Upper lobe of left lung (tissue), 6 donors: ENCODE results near the gene VAPB. TPM values are rescaled to one million over a fixed set of nuclear protein-coding genes. Genes with fewer than 3 reads are reported as not detected.

Experiments
- ATAC-seq, 2 donors: fragments of 200-7000 bp; cut with Tn5 transposase; one replicate each; pipeline ENCODE4 v1.9.1; 2022; ENCODE audit warnings: mild to moderate bottlenecking in 2 of 2, moderate library complexity in 2 of 2; ENCODE audit not compliant: low FRiP score in 2 of 2
- DNase-seq, 2 donors: peaks; one replicate each; pipeline ENCODE4 v3.0.0-alpha.2; 2019 to 2020
- H3K27ac ChIP-seq, 4 donors: fragments of 200-600 bp; sonication (generic); one replicate each; pipeline ENCODE4 v1.5.1; 2016 to 2019
- H3K27me3 ChIP-seq, 4 donors: fragments of 200-600 bp; sonication (generic); one replicate each; pipeline ENCODE4 v1.5.1; 2017 to 2019
- H3K36me3 ChIP-seq, 4 donors: fragments of 200-600 bp; sonication (generic); one replicate each; pipeline ENCODE4 v1.5.1; 2016 to 2019
- H3K4me1 ChIP-seq, 4 donors: fragments of 200-600 bp; sonication (generic); one replicate each; pipeline ENCODE4 v1.5.1; 2018 to 2019
- H3K4me3 ChIP-seq, 4 donors: fragments of 200-600 bp; sonication (generic); one replicate each; pipeline ENCODE4 v1.5.1; 2017 to 2019; ENCODE audit warnings: mild to moderate bottlenecking in 2 of 4, moderate library complexity in 1 of 4
- H3K9me3 ChIP-seq, 4 donors: fragments of 200-600 bp; sonication (generic); one replicate each; pipeline ENCODE4 v1.5.1; 2018 to 2019
- EP300 ChIP-seq, 4 donors: sonication (generic); formaldehyde crosslinking; IDR thresholded peaks; one replicate each; pipeline ENCODE4 v1.5.1; 2017; ENCODE audit warnings: antibody characterized with exemption in 4 of 4, control low read depth in 2 of 4
- POLR2A ChIP-seq, 4 donors: fragments of 450-650 bp; IDR thresholded peaks; one replicate each; pipeline ENCODE4 v1.5.1; 2016 to 2017; ENCODE audit warnings: antibody characterized with exemption in 4 of 4, mild to moderate bottlenecking in 2 of 4
- POLR2AphosphoS5 ChIP-seq, 2 donors: sonication (generic); formaldehyde crosslinking; IDR thresholded peaks; one replicate each; pipeline ENCODE4 v1.5.1; 2017; ENCODE audit warnings: antibody characterized with exemption in 2 of 2
- WGBS, 2 donors: methylation state at CpG; one replicate each; pipeline ENCODE4 v1.1.5; 2017 to 2018; 5-methylcytosine and 5-hydroxymethylcytosine counted together
- total RNA-seq, 6 donors: library from RNA; depleted of rRNA in 4 of 6; stranded (reverse); fragments of >200 nt in 4 of 6; gene quantifications; one replicate each; pipeline versions ENCODE4 v1.1.0 to v1.2.1, GENCODE V29; 2016 to 2021
- TF ChIP-seq, protein P1 (sequence below), 6 experiments: fragments of 450-650 bp in 4 of 6; fragments of 200-600 bp in 2 of 6; sonication (generic) in 2 of 6; IDR thresholded peaks; one replicate each; pipeline ENCODE4 v1.5.1; 2016 to 2019; ENCODE audit warnings: antibody characterized with exemption in 6 of 6
- donor health status: DM: no; HTN: no; CAD: no; lungs with moderate emphysema.
- donor health status: DM: no; HTN: yes; CAD: no; lungs with severe emphysema.

The VAPB gene
- total RNA-seq, 6 donors from 2014 or later: 13.8 to 48.2 (median 33.7) TPM

DNA sequence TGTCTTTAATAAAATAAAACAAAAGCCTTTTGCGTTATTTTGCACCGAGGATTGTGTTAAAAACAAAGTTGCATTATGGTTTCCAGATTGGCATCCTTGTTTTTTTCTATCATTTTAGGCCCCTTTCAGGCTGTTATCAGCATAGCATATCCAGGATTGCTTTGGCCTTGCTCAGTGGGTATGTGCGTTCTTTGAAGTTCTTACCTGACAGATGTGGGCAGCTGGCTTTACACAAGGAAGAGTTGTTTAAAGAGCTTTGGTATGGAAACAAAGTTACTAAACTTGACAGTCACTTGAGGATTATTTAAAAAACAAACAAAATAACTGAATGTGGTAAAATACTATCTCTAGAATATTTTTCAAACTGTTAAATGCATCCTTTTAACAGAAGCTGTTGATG, 6.6 kb downstream of the VAPB start:
- no peak overlapping the region for H3K4me3 ChIP-seq
- peaks cover 26 to 64% (median 46%) of the 10 kb centered on the region in 4 donors for H3K4me1 ChIP-seq
- ATAC-seq (no peak), DNase-seq (no peak)
- H3K27me3 ChIP-seq: no peaks in the 10 kb centered on the region
- H3K9me3 ChIP-seq: no peaks in the 10 kb centered on the region
- H3K36me3 ChIP-seq: peaks cover 0 to 5% (median 0%) of the 10 kb centered on the region in 4 donors
- H3K27ac ChIP-seq: no peak overlapping the region
- TF ChIP-seq, protein P1, sequence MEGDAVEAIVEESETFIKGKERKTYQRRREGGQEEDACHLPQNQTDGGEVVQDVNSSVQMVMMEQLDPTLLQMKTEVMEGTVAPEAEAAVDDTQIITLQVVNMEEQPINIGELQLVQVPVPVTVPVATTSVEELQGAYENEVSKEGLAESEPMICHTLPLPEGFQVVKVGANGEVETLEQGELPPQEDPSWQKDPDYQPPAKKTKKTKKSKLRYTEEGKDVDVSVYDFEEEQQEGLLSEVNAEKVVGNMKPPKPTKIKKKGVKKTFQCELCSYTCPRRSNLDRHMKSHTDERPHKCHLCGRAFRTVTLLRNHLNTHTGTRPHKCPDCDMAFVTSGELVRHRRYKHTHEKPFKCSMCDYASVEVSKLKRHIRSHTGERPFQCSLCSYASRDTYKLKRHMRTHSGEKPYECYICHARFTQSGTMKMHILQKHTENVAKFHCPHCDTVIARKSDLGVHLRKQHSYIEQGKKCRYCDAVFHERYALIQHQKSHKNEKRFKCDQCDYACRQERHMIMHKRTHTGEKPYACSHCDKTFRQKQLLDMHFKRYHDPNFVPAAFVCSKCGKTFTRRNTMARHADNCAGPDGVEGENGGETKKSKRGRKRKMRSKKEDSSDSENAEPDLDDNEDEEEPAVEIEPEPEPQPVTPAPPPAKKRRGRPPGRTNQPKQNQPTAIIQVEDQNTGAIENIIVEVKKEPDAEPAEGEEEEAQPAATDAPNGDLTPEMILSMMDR (IDR thresholded peaks at IDR 0.05): no peak
- TF ChIP-seq EP300 (IDR thresholded peaks at IDR 0.05) (no peak), POLR2A (IDR thresholded peaks at IDR 0.05) (no peak), POLR2AphosphoS5 (IDR thresholded peaks at IDR 0.05) (no peak)
- WGBS, 2 donors: 95% methylated on average over 3 of the region's 3 CpGs

DNA sequence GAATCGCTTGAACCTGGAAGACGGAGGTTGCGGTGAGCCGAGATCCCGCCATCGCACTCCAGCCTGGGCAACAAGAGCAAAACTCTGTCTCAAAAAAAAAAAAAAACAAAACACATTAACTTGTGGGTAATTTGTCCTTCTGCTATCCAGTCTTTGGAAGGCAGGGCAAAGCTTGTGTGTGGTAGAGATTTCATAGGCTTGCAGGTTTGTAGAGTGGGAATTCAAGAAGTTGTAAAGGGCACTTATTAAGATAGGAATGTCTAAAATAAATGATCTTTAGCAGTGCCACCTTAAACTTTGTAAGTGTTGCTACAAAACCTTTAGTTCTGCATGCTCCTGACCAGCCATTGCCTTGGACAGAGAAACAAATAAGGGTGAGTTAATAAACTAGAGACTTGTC, 8.4 kb downstream of the VAPB start:
- whole genome bisulfite sequencing, 2 donors: 66 to 84% methylated on average over 6 of the region's 6 CpGs
- Histone ChIP-seq H3K36me3 (no peaks in the 10 kb centered on the region), H3K4me1 (peaks cover 14 to 60% (median 36%) of the 10 kb centered on the region in 4 donors), H3K9me3 (no peaks in the 10 kb centered on the region), H3K27ac (no peak overlapping the region), H3K4me3 (no peak overlapping the region), H3K27me3 (no peaks in the 10 kb centered on the region)
- TF ChIP-seq EP300 (IDR thresholded peaks at IDR 0.05) (no peak), POLR2A (IDR thresholded peaks at IDR 0.05) (no peak), POLR2AphosphoS5 (IDR thresholded peaks at IDR 0.05) (no peak)
- TF ChIP-seq, protein P1 (IDR thresholded peaks at IDR 0.05): no peak
- no peak for DNase-seq
- ATAC-seq: no peak

DNA sequence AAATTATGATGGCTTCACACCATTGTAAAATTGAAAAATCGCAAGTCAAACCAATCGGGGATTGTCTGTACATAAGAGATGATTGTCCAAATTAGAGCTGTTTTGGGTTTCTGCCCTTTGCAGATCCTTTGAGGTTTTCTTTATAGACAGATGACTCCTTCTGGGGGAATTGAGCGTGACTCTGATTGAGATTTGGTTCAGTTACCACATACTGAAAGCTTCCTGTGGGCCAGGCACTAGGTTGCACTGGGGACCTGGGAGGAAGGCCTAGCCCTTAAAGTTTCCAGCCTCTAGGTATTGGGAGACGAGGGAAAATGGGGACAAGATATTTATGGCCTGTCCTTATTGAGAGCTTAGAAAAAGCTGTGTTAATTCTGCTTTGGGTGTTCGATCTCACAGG, 9.2 kb downstream of the VAPB start:
- no peak overlapping the region for H3K27ac ChIP-seq
- H3K27me3 ChIP-seq: no peaks in the 10 kb centered on the region
- ATAC-seq (no peak), DNase-seq (no peak)
- H3K9me3 ChIP-seq: no peaks in the 10 kb centered on the region
- 84 to 88% methylated on average over 5 of the region's 5 CpGs for WGBS, 2 donors
- peaks cover 14 to 52% (median 33%) of the 10 kb centered on the region in 4 donors for H3K4me1 ChIP-seq
- H3K36me3 ChIP-seq: no peaks in the 10 kb centered on the region
- TF ChIP-seq POLR2AphosphoS5 (IDR thresholded peaks at IDR 0.05) (no peak), POLR2A (IDR thresholded peaks at IDR 0.05) (no peak), EP300 (IDR thresholded peaks at IDR 0.05) (no peak)
- TF ChIP-seq, protein P1 (IDR thresholded peaks at IDR 0.05): no peak
- no peak overlapping the region for H3K4me3 ChIP-seq

DNA sequence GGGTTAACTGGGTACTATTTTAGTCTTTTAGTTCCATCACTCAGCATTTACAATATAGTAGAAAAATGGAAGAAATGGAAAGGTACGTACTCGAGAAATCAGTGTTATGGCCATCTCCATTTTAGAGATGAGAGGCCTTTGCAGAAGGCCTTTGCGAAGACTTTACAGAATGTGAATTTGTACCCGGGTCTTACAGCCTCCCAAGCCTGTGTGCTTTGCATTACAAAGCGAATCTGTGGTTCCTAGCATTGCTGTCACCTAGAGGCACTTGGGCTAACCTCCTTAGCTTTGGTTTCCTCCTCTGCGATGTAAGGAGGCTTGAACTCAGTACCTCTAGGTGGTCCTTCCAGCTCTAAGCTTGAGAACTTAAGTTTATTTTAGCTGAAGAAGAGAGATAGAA, 10.9 kb downstream of the VAPB start:
- DNase-seq: no peak
- Histone ChIP-seq H3K4me3 (no peak overlapping the region), H3K36me3 (no peaks in the 10 kb centered on the region), H3K9me3 (no peaks in the 10 kb centered on the region), H3K27ac (no peak overlapping the region), H3K27me3 (no peaks in the 10 kb centered on the region), H3K4me1 (peaks cover 14 to 55% (median 30%) of the 10 kb centered on the region in 4 donors)
- WGBS, 2 donors: 92 to 95% methylated on average over 6 of the region's 6 CpGs
- no peak for ATAC-seq
- TF ChIP-seq POLR2A (IDR thresholded peaks at IDR 0.05) (no peak), POLR2AphosphoS5 (IDR thresholded peaks at IDR 0.05) (no peak), EP300 (IDR thresholded peaks at IDR 0.05) (no peak)
- TF ChIP-seq, protein P1 (IDR thresholded peaks at IDR 0.05): no peak

DNA sequence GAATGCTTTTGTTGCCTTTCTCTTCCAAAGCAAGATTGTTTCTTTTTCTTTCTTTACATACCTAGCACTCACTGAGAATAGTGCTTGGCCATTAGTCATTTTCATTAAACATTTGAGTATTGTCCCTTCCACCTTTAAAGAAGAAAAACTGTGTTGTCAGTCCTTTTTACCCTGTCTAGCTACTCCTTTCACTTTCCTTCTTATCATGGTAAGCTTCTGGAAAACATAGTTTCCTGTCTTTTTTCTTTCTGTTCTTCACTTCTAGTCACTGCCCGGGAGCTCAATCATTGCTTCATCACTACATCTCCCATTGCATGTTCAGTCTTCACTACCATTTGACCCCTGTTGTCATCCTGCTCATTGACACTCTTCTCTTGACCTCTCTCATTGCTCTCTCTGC, 12.1 kb downstream of the VAPB start:
- Histone ChIP-seq H3K4me3 (no peak overlapping the region), H3K4me1 (peaks cover 17 to 53% (median 29%) of the 10 kb centered on the region in 4 donors), H3K36me3 (no peaks in the 10 kb centered on the region), H3K9me3 (no peaks in the 10 kb centered on the region), H3K27me3 (no peaks in the 10 kb centered on the region), H3K27ac (no peak overlapping the region)
- TF ChIP-seq, protein P1 (IDR thresholded peaks at IDR 0.05): no peak
- TF ChIP-seq EP300 (IDR thresholded peaks at IDR 0.05) (no peak), POLR2A (IDR thresholded peaks at IDR 0.05) (no peak), POLR2AphosphoS5 (IDR thresholded peaks at IDR 0.05) (no peak)
- WGBS, 2 donors: 41 to 69% methylated on average over 1 of the region's 1 CpG
- no peak for DNase-seq
- ATAC-seq: no peak
